22Rv1 (cell line): ENCODE results near the gene PITPNM3.

Experiments used
- H3K27ac ChIP-seq: fragments of 450-650 bp; 2 replicates; pipeline ENCODE4 v1.5.1; 2017
- ZFX ChIP-seq: fragments of 450-650 bp; IDR thresholded peaks from 2 replicates; pipeline ENCODE4 v1.6.1; 2017; ENCODE audit warnings: antibody characterized with exemption, borderline replicate concordance
- TF ChIP-seq, protein P1 (sequence below): fragments of 450-650 bp; IDR thresholded peaks from 2 replicates; pipeline ENCODE4 v1.5.1; 2017; ENCODE audit warnings: mild to moderate bottlenecking

PITPNM3 gene

DNA sequence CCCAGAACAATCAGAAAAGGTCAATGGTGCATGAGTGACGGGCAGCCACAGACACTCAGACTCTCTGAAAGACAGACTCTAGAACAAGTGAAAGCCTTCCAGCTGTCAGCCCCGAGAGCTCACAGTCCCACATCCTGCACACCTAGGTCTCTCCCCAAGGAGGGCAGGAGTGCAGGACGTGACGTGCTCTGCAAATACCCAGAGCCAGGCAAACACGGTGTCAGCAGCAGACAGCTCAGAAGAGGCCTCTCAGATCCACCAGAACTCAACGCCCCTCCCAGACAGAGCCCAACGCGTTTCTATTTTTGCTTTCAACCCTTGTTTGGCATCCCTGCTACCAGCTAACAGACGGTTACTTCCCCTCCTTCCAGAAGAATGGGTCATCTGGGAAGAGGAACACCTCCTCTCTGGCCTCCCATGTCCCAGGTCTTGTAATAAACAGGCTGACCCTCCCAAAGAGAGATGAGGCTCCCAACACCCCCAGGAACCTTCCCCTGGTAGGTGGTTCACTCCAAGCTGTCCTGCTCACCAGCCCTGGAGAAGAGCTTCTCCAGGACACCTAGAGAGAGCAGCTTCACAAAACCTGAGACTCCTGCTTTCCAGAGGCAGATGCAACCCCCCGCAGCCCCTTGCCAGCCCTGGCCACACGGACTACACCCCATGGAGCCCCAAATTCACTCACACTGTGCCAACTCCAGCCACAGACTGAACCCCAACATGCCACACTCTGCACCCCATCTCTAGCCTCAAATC lies 7.6 kb downstream of the PITPNM3 start:
- H3K27ac ChIP-seq, result no peak overlapping the region
- TF ChIP-seq ZFX, result no peak
- TF ChIP-seq, protein P1, sequence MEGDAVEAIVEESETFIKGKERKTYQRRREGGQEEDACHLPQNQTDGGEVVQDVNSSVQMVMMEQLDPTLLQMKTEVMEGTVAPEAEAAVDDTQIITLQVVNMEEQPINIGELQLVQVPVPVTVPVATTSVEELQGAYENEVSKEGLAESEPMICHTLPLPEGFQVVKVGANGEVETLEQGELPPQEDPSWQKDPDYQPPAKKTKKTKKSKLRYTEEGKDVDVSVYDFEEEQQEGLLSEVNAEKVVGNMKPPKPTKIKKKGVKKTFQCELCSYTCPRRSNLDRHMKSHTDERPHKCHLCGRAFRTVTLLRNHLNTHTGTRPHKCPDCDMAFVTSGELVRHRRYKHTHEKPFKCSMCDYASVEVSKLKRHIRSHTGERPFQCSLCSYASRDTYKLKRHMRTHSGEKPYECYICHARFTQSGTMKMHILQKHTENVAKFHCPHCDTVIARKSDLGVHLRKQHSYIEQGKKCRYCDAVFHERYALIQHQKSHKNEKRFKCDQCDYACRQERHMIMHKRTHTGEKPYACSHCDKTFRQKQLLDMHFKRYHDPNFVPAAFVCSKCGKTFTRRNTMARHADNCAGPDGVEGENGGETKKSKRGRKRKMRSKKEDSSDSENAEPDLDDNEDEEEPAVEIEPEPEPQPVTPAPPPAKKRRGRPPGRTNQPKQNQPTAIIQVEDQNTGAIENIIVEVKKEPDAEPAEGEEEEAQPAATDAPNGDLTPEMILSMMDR, result no peak

DNA sequence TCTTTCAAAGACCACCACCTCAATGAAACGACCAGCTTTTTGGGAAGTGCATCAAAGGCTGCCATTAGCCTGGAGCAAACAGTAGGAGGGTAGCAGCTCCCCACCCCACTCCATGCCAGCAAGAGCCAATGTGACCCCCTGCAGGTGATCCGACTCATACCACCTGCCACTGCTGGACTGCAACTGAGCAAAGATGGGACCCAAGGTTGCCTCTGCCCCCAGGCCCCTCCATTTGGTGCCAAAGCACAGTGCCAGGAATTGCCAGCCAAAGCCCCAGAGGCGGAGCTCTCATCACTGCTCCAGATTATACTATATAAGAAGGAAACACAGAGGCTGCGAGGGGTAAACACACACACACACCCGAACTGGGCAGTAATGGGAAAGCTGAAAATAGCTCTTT lies 8.3 kb downstream of the PITPNM3 start:
- TF ChIP-seq ZFX, result no peak
- TF ChIP-seq, protein P1, result no peak
- H3K27ac ChIP-seq, result no peak overlapping the region

DNA sequence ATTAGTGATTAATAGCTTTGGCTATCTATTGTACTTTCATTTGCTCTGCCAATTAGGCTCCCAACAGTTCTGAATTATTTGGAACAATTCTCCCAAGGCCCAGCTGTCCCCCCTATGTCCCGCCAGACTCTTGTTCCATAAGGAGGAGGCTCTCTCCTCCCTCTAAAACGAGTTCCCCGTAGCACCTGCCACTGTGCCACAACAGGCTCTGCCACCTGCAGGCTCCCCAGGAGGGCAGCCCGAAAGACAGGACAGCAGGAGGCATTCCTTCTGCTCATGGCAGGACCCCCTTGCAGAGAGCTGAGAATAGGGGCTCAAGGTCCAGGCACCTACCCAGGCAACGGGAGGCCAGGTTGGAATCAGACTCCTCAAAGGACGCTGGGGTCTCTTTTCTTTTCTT lies 9.0 kb downstream of the PITPNM3 start:
- no peak for TF ChIP-seq ZFX
- TF ChIP-seq, protein P1, result no peak
- no peak overlapping the region for H3K27ac ChIP-seq

DNA sequence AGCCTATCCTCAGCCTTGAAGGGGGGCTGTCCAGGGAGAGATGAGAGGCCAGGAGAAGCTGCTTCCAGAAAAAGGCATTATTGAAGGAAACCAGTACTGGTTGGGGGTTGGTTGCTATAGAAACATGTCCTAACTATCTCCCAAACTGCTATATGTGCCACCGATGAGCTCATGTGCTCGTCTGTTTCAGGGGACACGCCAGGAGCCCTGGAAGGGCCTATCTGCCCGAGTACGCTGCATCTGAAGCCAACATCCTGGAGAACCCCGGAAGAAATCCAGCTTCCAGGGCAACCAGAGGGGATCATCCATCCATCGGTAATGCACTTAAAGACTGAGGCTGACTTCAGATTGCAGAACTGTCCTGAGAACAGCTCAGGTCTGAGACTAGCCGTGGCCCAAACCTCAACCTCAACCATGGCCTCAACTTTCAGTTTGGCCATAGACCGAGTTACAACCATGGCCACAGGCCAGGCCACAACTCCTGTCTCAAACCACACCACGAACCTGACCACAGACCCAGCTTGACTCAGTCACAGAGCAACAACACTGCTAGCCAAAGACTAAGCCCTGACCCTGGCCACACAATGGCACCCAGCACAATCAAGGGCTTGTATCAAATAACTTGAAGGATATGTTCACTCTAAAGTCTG lies 10.2 kb downstream of the PITPNM3 start:
- no peak overlapping the region for H3K27ac ChIP-seq

DNA sequence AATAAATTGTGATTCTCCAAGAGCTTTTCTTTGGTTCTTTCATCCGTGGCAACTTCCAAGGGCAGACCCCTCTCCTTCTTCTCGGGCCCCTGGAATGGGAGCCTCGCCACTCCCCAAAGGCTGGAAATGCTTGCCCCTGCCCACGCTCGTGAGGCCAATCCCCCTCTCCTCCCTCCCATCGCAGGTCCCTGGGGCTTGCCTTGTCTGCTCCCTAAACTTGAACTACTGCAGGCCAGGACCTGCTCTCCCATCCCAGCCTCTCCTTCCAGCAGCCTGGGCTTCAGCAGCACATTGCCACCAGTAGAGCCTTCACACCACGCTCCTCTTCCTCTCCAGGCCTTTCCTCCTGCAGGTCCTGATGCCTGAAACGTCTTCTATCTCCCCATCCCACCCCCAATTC lies 11.1 kb downstream of the PITPNM3 start:
- no peak overlapping the region for H3K27ac ChIP-seq
- TF ChIP-seq ZFX, result no peak
- TF ChIP-seq, protein P1, result no peak

More for the DNA sequence above, 10.2 kb downstream of the PITPNM3 start:
- TF ChIP-seq, protein P1, result no peak
- no peak for TF ChIP-seq ZFX

DNA sequence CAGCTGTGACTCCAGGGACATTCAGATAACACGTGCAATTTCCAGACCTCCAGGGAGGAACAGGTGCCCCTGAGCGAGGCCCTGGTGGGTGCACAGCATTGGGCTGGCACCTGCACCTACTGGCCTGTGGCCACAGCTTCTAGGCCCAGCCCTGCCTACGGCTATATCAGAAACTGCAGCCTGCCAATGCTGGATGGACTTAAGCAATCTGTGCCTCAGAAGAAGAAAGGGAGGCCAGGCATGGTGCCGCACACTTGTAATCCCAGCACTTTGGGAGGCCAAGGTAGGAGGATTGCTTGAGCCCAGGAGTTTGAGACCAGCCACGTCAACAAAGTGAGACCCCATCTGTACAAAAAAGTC lies 12.4 kb downstream of the PITPNM3 start:
- no peak overlapping the region for H3K27ac ChIP-seq
- TF ChIP-seq ZFX, result no peak

DNA sequence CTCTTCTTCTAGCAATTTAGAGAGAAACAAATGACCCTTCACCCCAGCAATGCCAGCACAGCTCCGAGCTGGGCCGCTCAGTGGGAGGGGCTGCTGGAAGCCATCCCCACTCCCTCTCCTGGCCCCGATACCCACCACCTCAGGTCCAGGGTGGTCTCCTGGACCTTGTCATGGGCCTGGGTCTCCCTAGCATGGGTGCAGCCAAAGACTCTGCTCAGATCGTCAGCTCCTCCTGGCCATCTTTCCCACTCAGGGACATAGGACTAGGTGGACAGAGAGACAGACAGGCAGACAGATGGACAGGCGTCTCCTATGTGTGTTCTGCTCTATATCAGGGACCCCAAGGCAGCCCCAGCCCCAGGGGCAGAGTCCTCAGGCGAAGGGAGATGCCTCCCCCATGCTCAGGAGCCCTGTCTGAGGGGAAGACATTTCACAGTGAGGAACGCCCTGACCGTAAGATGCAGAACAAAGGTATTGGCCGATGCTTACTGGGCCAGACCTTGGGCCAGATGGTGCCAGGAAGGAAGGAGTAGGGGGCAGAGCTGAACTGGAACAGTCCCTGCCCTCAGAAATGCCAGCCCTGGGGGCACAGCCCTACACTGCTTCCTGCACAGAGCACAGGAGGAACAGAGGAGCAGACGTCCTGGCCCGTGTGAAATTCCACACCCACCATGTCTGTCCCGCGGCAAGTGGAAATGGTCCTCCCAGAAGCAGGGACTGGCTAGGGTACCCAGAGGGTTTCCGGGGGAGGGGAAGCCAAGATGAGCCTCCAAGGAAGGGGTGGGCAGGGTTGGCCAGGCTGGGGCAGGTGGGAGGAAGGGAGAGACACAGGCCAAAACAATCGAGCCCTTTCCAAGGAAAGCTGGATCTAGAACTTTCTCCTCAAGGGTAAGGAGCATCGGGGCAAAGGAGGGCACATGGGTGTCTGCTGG lies 13.0 kb downstream of the PITPNM3 start:
- H3K27ac ChIP-seq, result no peak overlapping the region
- TF ChIP-seq ZFX, result no peak
- TF ChIP-seq, protein P1, result no peak
